HepG2 (cell line): ENCODE measurements around the gene CLDND2. TPM values are rescaled to one million over a fixed set of nuclear protein-coding genes. Genes with fewer than 3 reads are reported as not detected.

Experiments used
- CC2D1A ChIP-seq: sonication (generic); formaldehyde crosslinking; IDR thresholded peaks from 2 replicates; pipeline ENCODE4 v1.8.1; 2023; ENCODE audit warnings: mild to moderate bottlenecking, missing genetic modification reagents
- IKZF5 ChIP-seq: IDR thresholded peaks from 2 replicates; pipeline ENCODE4 v1.6.1; 2018; ENCODE audit warnings: missing genetic modification reagents, mild to moderate bottlenecking, missing compliant biosample characterization
- KDM5A ChIP-seq: fragments of 200-600 bp; sonication (generic); IDR thresholded peaks from 2 replicates; pipeline ENCODE4 v1.7.0; 2018; ENCODE audit warnings: antibody characterized with exemption, mild to moderate bottlenecking, low read length, borderline replicate concordance
- KDM5B ChIP-seq: sonication (generic); formaldehyde crosslinking; IDR thresholded peaks from 2 replicates; pipeline ENCODE4 v1.4.0; 2020; ENCODE audit warnings: missing genetic modification reagents, mild to moderate bottlenecking, borderline replicate concordance
- LBX2 ChIP-seq: sonication (generic); formaldehyde crosslinking; IDR thresholded peaks from 2 replicates; pipeline ENCODE4 v1.5.0; 2020; ENCODE audit warnings: missing genetic modification reagents, mild to moderate bottlenecking, borderline replicate concordance
- REPIN1 ChIP-seq: sonication (generic); formaldehyde crosslinking; IDR thresholded peaks from 2 replicates; pipeline ENCODE4 v1.8.0; 2022; ENCODE audit warnings: missing genetic modification reagents, low read depth, mild to moderate bottlenecking, borderline replicate concordance
- SMYD3 ChIP-seq: sonication (generic); formaldehyde crosslinking; IDR thresholded peaks from 2 replicates; pipeline ENCODE4 v1.8.1; 2023; ENCODE audit warnings: mild to moderate bottlenecking, missing genetic modification reagents
- SRSF1 ChIP-seq: fragments of 200-400 bp; formaldehyde crosslinking; optimal IDR thresholded peaks from 2 replicates; pipeline ENCODE3; 2017; ENCODE audit warnings: mild to moderate bottlenecking, low read depth, low read length, moderate library complexity
- TBL1XR1 ChIP-seq: fragments of 150-350 bp; IDR thresholded peaks from 2 replicates; pipeline ENCODE4 v1.6.1; 2014; ENCODE audit warnings: borderline replicate concordance, low read length; ENCODE audit not compliant: partially characterized antibody
- TCF7 ChIP-seq: sonication (generic); IDR thresholded peaks from 2 replicates; pipeline ENCODE4 v1.6.1; 2016; ENCODE audit warnings: antibody characterized with exemption, low read depth
- ZMYM2 ChIP-seq: sonication (generic); formaldehyde crosslinking; IDR thresholded peaks from 2 replicates; pipeline ENCODE4 v1.8.0; 2022; ENCODE audit warnings: mild to moderate bottlenecking, missing genetic modification reagents
- ZNF207 ChIP-seq: fragments of 450-650 bp; IDR thresholded peaks from 2 replicates; pipeline ENCODE4 v1.6.1; 2016; ENCODE audit warnings: antibody characterized with exemption, borderline replicate concordance
- ZNF331 ChIP-seq: sonication (generic); formaldehyde crosslinking; IDR thresholded peaks from 2 replicates; pipeline ENCODE4 v1.4.0; 2020; ENCODE audit warnings: missing genetic modification reagents
- ZNF737 ChIP-seq: sonication (generic); formaldehyde crosslinking; IDR thresholded peaks from 2 replicates; pipeline ENCODE4 v1.5.0; 2020; ENCODE audit warnings: missing genetic modification reagents, mild to moderate bottlenecking, borderline replicate concordance
- polyA plus RNA-seq, 8 experiments: library from polyadenylated mRNA; depleted of rRNA in 3 of 8; stranded (reverse) in 7 of 8; unstranded in 1 of 8; fragments of >200 nt; fragmentation: Illumina TruSeq in 4 of 8; extraction: Trizol in 4 of 8; gene quantifications; 2 replicates each; pipeline versions ENCODE4 v1.2.1 to v1.2.3, GENCODE V29; 2011 to 2016; ENCODE audit warnings: low read depth in 4 of 8, missing spikeins in 1 of 8, mixed read lengths in 1 of 8; ENCODE audit not compliant: insufficient read depth in 1 of 8
- total RNA-seq, 5 experiments: library from RNA; depleted of rRNA; stranded (reverse); fragments of >200 nt; fragmentation: Illumina TruSeq; extraction: Trizol; gene quantifications; 2 replicates each; pipeline ENCODE4 v1.2.3, GENCODE V29; 2016; ENCODE audit warnings: low read depth in 1 of 5
- TF ChIP-seq, protein P1 (sequence below): sonication (generic); formaldehyde crosslinking; IDR thresholded peaks from 2 replicates; pipeline ENCODE4 v1.5.1; 2020; ENCODE audit warnings: missing genetic modification reagents, mild to moderate bottlenecking, borderline replicate concordance
- TF ChIP-seq, protein P2 (sequence below): sonication (generic); formaldehyde crosslinking; IDR thresholded peaks from 2 replicates; pipeline ENCODE4 v1.5.1; 2020; ENCODE audit warnings: mild to moderate bottlenecking, missing genetic modification reagents
- TF ChIP-seq, protein P3 (sequence below): sonication (generic); formaldehyde crosslinking; IDR thresholded peaks from 2 replicates; pipeline ENCODE4 v1.4.0; 2020; ENCODE audit warnings: low read depth, mild to moderate bottlenecking, missing genetic modification reagents
- TF ChIP-seq, protein P4 (sequence below): fragments of 450-650 bp; IDR thresholded peaks from 2 replicates; pipeline ENCODE4 v1.6.1; 2017

The CLDND2 gene
- total and polyA plus RNA-seq, 2 of the 13 experiments (the other 11 are each of a cell fraction or from before 2014, with no cell fraction given): 0.84 to 1.8 TPM

- no peak for TF ChIP-seq CC2D1A (CRISPR knock-in tag)
- peak; percentile 60; the same call in 1 of the 2 replicates for TF ChIP-seq TCF7
- TF ChIP-seq, protein P1, sequence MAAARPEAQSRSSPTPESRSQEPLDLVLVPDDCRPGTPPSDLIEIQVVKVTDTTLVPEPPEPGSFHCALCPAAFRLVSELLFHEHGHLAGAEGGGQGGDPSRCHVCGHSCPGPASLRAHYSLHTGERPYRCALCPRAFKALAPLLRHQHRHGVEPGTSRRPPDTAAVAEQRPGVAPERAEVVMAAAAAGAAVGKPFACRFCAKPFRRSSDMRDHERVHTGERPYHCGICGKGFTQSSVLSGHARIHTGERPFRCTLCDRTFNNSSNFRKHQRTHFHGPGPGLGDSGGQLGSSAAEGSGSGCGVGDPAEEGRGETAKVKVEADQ (CRISPR knock-in tag): no peak
- 0 out of 2 replicates have a peak, but pooled peaks have one; percentile 24 for TF ChIP-seq IKZF5
- no peak for TF ChIP-seq KDM5A
- 0 out of 2 replicates have a peak, but pooled peaks have one; percentile 35 for TF ChIP-seq KDM5B
- TF ChIP-seq SMYD3 (CRISPR knock-in tag): no peak
- peak; percentile 87 for TF ChIP-seq ZMYM2
- TF ChIP-seq, protein P2, sequence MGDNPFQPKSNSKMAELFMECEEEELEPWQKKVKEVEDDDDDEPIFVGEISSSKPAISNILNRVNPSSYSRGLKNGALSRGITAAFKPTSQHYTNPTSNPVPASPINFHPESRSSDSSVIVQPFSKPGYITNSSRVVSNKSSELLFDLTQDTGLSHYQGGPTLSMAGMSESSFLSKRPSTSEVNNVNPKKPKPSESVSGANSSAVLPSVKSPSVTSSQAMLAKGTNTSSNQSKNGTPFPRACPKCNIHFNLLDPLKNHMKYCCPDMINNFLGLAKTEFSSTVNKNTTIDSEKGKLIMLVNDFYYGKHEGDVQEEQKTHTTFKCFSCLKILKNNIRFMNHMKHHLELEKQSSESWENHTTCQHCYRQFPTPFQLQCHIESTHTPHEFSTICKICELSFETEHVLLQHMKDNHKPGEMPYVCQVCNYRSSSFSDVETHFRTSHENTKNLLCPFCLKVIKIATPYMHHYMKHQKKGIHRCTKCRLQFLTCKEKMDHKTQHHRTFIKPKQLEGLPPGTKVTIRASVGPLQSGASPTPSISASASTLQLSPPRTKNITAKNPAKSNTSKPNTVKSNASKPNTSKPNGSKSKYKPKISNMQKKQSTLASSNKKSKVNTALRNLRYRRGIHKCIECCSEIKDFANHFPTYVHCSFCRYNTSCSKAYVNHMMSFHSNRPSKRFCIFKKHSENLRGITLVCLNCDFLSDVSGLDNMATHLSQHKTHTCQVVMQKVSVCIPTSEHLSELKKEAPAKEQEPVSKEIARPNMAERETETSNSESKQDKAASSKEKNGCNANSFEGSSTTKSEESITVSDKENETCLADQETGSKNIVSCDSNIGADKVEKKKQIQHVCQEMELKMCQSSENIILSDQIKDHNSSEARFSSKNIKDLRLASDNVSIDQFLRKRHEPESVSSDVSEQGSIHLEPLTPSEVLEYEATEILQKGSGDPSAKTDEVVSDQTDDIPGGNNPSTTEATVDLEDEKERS (CRISPR knock-in tag): no peak
- no peak for TF ChIP-seq ZNF737 (CRISPR knock-in tag)
- TF ChIP-seq, protein P3, sequence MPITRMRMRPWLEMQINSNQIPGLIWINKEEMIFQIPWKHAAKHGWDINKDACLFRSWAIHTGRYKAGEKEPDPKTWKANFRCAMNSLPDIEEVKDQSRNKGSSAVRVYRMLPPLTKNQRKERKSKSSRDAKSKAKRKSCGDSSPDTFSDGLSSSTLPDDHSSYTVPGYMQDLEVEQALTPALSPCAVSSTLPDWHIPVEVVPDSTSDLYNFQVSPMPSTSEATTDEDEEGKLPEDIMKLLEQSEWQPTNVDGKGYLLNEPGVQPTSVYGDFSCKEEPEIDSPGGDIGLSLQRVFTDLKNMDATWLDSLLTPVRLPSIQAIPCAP (CRISPR knock-in tag): no peak
- no peak for TF ChIP-seq SRSF1
- TF ChIP-seq, protein P4, sequence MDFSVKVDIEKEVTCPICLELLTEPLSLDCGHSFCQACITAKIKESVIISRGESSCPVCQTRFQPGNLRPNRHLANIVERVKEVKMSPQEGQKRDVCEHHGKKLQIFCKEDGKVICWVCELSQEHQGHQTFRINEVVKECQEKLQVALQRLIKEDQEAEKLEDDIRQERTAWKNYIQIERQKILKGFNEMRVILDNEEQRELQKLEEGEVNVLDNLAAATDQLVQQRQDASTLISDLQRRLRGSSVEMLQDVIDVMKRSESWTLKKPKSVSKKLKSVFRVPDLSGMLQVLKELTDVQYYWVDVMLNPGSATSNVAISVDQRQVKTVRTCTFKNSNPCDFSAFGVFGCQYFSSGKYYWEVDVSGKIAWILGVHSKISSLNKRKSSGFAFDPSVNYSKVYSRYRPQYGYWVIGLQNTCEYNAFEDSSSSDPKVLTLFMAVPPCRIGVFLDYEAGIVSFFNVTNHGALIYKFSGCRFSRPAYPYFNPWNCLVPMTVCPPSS: no peak
- no peak; the same call in 1 of the 2 replicates for TF ChIP-seq REPIN1 (CRISPR knock-in tag)
- TF ChIP-seq ZNF331 (CRISPR knock-in tag): peak; percentile 56
- TF ChIP-seq TBL1XR1: peak; percentile 13
- TF ChIP-seq LBX2: no peak
- no peak for TF ChIP-seq ZNF207
These were observed 12.5 kb downstream of the CLDND2 start (continued) for GRCh38 chr19:51356159-51356801.
